Mononuclear cell (primary cell): Measurements from ENCODE around the gene KRT24. TPM values are rescaled to one million over a fixed set of nuclear protein-coding genes. Genes with fewer than 3 reads are reported as not detected.
"Not testable (repeated sequence)": the region's sequence is repeated elsewhere in the genome, so short reads cannot be mapped to it uniquely, and the experiment has no call there.

Experiments
- H3K27me3 ChIP-seq: 2 replicates; pipeline ENCODE4 v1.6.0; 2011; ENCODE audit warnings: low read length, control low read depth; ENCODE audit not compliant: insufficient read depth
- H3K4me1 ChIP-seq: 2 replicates; pipeline ENCODE4 v1.5.1; 2011; ENCODE audit warnings: mild to moderate bottlenecking, low read length, control low read depth; ENCODE audit not compliant: insufficient read depth
- H3K4me3 ChIP-seq: 2 replicates; pipeline ENCODE4 v1.5.1; 2011; ENCODE audit warnings: mild to moderate bottlenecking, low read length, moderate library complexity
- H3K9me3 ChIP-seq: 2 replicates; pipeline ENCODE4 v1.5.1; 2011; ENCODE audit warnings: low read depth, mild to moderate bottlenecking, control low read depth, low read length
- total RNA-seq: library from RNA; depleted of rRNA; stranded (reverse); fragments of >200 nt; gene quantifications from one replicate; pipeline ENCODE4 v1.2.3, GENCODE V29; 2012

The KRT24 gene
- total RNA-seq: not detected

DNA sequence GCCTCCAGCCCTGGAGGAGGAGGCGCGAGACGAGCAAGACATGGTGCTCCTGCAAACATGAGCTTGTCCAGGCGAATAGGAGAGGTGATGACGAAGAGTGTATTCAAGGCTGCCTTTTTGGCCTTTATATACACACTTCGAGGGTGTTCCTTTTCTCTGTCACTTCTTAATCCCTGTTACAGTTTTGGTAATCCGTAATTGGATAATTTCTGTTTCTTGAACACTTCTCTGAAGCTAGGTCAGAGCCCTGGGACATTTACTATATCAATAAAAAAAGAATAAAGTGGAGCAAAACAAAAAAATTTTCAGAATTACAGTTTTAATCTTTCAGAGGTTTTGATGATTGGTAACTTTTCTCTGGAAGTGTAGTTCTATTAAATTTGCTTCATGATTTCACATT, at the start of gene KRT24:
TSS of gene KRT24 (minus strand) at position 101 of the 400 bp plus-strand sequence. CDS start at position 42, 59 bp downstream.
- Histone ChIP-seq H3K27me3 (peaks cover 8% of the 10 kb centered on the region), H3K9me3 (no peaks in the 10 kb centered on the region), H3K4me3 (no peak within 1 kb of the TSS), H3K4me1 (no peaks in the 10 kb centered on the region)

DNA sequence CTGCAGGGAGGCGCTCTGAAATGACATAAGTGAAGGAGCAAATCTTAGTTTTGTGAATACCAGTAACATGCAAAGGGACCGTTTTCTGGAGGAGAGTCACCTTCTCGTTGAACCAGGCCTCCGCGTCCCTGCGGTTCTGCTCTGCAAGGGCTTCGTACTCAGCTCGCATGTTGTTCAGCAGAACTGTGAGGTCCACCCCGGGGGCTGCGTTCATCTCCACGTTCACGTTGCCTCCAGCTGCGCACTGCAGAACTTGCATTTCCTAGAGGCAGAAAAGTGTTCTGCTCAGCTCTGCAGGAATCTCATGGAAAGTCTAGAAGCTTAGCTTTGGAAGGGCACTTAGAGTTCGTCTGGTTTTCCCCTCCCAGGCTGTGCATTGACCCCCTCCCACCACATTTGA, 47.5 kb upstream of the KRT24 start:
- no peaks in the 10 kb centered on the region for H3K4me1 ChIP-seq
- peaks cover 35% of the 10 kb centered on the region for H3K27me3 ChIP-seq
- no peaks in the 10 kb centered on the region for H3K9me3 ChIP-seq
- no peak overlapping the region for H3K4me3 ChIP-seq

DNA sequence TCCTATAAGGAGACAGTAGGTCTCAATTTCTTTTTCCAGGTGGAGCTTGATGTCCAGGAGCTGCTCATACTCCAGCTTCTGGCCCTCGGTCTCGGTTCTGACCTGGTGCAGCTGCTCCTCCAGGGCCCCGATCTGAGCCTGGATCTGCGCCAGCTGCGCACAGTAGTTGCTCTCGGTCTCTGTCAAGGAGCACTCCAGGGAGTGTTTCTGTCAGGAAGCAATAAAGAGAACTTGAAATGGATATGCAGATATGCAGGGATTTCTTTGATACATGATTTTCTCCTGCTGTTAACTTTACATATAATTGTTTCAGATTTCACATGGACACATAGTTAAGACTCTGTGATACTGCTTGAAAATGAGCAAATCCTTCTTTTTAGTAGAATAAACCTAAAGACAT, 46.8 kb upstream of the KRT24 start:
- Histone ChIP-seq H3K9me3 (no peaks in the 10 kb centered on the region), H3K27me3 (peaks cover 39% of the 10 kb centered on the region), H3K4me1 (no peaks in the 10 kb centered on the region), H3K4me3 (no peak overlapping the region)

DNA sequence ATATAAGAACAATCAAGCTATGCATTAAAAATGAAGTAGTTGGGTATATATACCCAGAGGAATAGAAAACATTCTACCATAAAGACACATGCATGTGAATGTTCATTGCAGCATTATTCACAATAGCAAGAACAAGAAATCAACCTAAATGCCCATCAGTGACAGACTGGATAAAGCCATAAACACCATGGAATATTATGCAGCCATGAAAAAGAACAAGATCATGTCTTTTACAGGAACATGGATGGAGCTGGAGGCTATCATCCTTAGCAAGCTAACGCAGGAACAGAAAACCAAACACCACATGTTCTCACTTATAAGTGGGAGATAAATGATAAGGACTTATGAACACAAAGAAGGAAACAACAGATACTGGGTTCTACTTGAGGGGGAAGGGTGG, 45.1 kb upstream of the KRT24 start:
- H3K9me3 ChIP-seq, H3K4me1 ChIP-seq, H3K4me3 ChIP-seq: not testable (repeated sequence)
- H3K27me3 ChIP-seq: peaks cover 34% of the 10 kb centered on the region

DNA sequence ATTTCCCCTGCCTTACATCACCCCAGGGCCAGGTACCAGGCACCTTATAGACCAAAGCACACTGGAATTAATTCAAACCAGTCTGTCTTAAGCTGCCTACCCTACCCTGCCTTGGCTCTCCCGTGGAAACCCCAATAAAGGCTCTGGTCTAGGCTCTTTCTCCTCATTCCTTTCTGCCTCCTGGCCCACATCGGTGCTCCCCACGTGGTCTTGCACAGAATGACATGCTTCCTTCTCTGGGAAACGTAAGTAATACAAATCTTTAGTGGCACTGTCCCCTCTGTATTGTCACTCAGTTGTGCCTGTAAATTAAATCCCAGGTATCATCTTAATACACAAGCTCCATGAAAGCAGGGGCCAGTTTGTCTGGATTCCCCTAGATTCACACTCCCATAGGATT, 35.0 kb upstream of the KRT24 start:
- no peak overlapping the region for H3K4me3 ChIP-seq
- no peaks in the 10 kb centered on the region for H3K9me3 ChIP-seq
- peaks cover 17% of the 10 kb centered on the region for H3K27me3 ChIP-seq
- no peaks in the 10 kb centered on the region for H3K4me1 ChIP-seq

DNA sequence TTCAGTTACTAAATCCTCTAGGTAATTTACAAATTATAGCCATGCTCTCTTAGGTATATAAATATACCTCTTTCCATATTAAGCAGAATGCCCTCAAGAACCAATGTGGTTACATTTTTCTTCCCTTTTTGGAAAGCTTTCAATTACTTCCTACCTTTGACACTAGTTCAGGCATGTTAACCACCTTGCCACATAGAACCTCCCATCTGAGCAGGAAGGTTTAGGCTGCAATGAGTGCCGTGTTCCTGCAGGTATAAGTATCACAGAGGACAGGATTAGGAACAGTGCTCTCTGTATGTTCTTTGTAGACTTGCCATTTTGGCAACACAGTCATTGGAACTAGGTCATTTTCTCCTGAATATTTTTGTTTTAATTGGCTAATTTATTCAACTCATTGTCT, 31.5 kb upstream of the KRT24 start:
- Histone ChIP-seq H3K4me1 (no peaks in the 10 kb centered on the region), H3K9me3 (no peaks in the 10 kb centered on the region), H3K27me3 (peaks cover 8% of the 10 kb centered on the region), H3K4me3 (no peak overlapping the region)

DNA sequence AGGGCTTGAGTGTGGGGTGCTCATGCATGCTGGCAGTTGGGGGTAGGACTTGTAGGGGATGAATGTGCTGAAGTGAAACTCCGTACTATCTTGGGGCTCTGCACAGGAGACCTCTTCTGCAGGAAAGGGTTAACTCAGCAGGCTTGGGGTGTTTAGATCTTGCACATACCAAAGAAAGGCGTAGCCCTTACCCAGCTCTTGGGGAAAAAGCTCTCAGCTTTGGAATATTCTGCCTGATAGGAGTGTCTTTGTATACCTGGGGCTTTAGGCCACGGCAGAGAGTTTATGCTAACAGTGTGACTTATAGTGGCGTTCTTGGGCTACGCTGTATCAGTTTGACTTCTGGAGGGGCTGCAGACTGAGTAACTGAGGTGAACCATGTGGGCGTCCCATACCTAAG, 30.5 kb upstream of the KRT24 start:
- peaks cover 8% of the 10 kb centered on the region for H3K27me3 ChIP-seq
- no peak overlapping the region for H3K4me3 ChIP-seq
- H3K4me1 ChIP-seq: no peaks in the 10 kb centered on the region
- no peaks in the 10 kb centered on the region for H3K9me3 ChIP-seq

DNA sequence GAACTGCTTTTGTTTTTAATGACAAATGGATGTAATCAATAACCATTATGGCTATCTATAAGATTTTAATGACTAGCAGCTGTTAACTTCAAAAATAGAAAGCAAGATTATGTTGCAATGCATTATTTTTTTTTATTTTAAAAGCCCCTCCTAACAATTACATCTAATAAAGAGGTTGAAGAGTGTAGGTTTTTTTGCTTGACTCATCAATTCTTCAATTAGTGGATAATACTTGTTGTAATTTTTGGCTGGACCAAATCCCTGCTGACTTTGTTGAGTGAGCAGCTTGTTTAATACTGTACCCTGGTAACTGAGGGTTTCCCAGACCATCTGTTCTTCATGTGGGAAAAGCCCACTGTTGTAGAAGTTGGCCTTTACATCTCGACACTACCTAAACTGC, 27.4 kb upstream of the KRT24 start:
- H3K4me3 ChIP-seq: no peak overlapping the region
- H3K9me3 ChIP-seq: no peaks in the 10 kb centered on the region
- H3K27me3 ChIP-seq: peaks cover 11% of the 10 kb centered on the region
- H3K4me1 ChIP-seq: no peaks in the 10 kb centered on the region

DNA sequence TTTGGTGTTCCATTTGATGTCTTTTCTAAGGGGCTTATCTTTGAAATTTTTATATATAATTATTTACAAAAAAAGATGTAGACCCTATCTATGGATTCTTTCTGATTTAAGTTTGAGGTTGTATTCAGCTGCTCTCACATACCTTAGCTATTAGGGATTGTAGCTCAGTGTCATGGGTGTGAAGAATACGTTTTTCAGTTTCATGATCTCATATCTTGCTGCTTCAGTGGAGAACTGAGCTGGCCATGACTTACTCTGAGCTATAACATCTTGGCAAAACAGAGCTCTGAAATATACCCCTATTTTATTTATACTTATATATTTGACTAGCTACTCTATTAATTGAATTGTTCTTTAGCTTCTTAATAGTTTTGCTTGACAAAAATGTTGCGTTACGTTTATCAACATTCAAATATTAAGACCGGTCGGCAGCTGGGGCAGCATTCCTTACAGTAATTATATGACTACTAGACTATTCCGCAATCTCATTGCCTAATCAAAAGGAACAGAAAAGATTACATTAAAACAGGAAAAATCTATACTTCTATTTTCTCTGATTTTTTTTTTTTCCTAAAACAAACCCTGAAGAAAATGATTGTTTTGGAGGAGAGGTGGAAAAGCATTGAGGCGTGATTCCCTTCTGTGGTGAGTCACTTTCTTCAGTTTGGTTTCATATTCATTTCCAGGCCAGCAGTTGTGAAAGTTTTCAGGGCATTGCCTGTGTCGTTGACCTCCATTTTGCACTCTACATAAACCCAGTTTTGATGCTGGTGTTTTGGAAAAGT, 24.1 kb upstream of the KRT24 start:
- Histone ChIP-seq H3K4me3 (no peak overlapping the region), H3K27me3 (peaks cover 14% of the 10 kb centered on the region), H3K4me1 (no peaks in the 10 kb centered on the region), H3K9me3 (no peaks in the 10 kb centered on the region)

DNA sequence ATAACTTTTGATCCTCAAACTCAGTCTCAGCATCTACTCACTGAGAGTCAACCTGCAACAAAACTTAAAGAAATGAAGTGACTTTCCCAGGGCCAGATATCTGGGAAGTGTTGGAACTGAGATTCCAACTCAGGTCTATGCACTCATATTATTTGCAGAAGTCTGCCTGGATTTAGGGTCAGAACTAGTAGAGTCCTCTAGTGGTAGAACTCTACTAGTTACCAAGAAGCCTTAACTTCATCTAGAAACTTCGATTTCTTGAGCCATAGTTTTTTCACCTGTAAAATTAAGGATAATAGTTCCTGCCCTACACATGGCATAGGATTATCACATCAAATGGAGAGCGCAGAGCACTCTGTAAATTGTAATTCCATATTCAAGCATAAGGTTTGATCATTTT, 23.4 kb upstream of the KRT24 start:
- Histone ChIP-seq H3K4me3 (no peak overlapping the region), H3K9me3 (no peaks in the 10 kb centered on the region), H3K4me1 (no peaks in the 10 kb centered on the region), H3K27me3 (peaks cover 14% of the 10 kb centered on the region)

DNA sequence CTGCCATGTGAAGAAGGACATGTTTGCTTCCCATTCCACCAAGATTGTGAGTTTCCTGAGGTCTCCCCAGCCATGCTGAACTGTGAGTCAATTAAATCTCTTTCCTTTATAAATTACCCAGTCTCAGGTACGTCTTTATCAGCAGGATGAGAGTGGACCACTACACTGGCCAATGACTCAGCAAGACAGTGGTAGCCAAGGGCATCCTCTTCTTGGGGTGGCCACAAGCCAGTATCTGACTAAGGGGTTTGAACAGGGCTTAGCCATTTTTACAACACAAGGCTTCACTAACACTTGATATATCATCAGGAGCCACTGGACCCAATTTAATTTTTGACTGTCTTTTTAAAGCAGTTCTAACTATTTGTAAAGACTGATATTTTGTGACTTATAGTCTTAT, 21.1 kb upstream of the KRT24 start:
- no peak overlapping the region for H3K4me3 ChIP-seq
- no peaks in the 10 kb centered on the region for H3K9me3 ChIP-seq
- H3K27me3 ChIP-seq: peaks cover 7% of the 10 kb centered on the region
- no peaks in the 10 kb centered on the region for H3K4me1 ChIP-seq

DNA sequence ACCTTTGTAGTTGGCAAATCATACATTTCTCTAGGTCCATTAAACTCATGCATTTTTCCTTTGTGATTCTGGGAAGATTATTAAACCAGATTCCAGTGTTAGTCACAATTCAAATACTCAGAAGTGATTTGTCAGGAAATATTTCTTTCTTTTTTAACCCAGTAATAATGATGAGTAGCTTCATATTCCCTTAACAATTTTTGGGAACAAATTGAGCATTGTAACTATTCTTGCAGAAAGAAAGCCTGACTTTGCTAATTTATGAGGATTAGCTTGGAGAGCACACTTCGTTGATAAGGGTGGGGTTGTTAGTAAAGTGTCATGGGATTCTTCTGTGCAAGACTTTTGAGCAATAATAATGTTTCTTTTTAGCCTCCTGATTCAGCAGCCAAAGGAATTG, 18.7 kb upstream of the KRT24 start:
- Histone ChIP-seq H3K4me3 (no peak overlapping the region), H3K4me1 (no peaks in the 10 kb centered on the region), H3K27me3 (peaks cover 7% of the 10 kb centered on the region), H3K9me3 (no peaks in the 10 kb centered on the region)

DNA sequence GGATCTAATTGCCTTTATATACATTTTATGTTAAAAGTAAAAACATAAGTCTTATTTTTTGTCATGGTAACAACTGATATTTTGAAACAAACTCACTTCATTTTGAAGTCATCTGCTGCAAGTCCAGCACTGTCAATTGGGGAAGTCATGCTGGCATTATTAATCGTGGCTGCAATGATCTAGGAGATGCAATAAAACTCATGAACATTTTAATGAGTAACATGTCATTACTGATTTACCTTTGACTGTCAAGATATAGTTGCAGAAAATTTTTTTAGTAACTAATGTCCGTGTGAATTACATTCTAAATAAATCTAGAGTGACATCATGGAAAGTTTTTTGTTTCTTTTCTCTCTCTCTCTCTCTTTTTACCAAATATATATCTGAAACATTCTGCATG, 17.3 kb upstream of the KRT24 start:
- H3K4me3 ChIP-seq: no peak overlapping the region
- no peaks in the 10 kb centered on the region for H3K4me1 ChIP-seq
- H3K9me3 ChIP-seq: no peaks in the 10 kb centered on the region
- H3K27me3 ChIP-seq: peaks cover 3% of the 10 kb centered on the region

DNA sequence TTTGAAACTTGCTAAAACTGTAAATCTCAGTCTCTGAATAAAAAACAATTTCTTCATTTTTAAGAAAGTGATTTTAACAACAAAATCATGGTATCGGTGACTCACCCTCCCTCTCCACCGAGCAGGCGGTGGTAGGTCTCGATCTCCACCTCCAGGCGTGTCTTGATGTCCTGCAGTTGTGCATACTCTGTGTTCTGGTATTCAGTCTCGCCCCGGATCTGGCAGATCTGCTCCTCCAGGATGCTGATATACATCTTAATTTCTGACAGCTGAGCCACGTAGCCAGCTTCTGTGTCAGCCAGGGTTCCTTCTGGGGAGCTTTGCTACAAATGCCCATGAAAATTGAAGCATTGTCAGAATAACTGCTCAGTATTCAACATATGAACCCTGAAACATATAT, 15.4 kb upstream of the KRT24 start:
- Histone ChIP-seq H3K4me3 (no peak overlapping the region), H3K27me3 (peaks cover 7% of the 10 kb centered on the region), H3K9me3 (no peaks in the 10 kb centered on the region), H3K4me1 (no peaks in the 10 kb centered on the region)

DNA sequence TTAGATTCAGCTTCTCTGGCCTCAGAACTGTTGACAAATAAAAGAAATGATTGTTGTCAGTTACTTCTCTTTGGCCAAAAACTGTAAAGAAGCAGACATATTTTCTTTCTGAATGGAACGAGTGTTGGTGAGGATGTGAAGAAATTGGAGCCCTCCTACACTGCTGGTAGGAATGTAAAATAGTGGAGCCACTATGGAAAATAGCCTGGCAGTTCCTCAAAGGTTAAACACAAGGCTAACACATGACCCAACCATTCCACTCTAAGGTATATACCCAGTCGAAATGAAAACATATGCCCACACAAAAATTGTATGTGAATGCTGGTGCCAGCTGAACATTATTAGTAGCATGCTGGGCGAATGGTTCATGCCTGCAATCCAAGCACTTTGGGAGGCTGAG, 14.2 kb upstream of the KRT24 start:
- Histone ChIP-seq H3K4me1 (no peaks in the 10 kb centered on the region), H3K27me3 (peaks cover 4% of the 10 kb centered on the region), H3K9me3 (no peaks in the 10 kb centered on the region), H3K4me3 (no peak overlapping the region)

DNA sequence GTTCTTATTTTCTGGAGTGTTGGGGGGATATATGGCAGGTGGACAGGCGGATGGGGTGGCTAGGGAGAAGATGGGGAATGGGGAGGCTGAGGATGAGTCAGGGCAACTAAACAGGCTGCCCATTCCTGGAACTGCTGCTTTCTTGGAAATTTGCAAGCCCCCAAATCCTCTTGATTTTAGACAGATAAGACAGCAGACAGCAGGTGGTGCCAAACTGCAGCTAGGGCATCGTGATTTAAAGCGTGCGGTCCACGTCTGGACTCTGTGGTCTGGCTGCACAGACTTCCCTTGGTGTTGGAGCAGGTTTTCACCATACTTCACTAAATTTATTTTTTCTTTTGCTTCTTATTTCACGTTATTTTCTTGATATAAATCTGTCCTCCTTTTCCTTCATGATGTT, 10.9 kb upstream of the KRT24 start:
- H3K27me3 ChIP-seq: peaks cover 4% of the 10 kb centered on the region
- H3K4me1 ChIP-seq: no peaks in the 10 kb centered on the region
- H3K4me3 ChIP-seq: no peak overlapping the region
- no peaks in the 10 kb centered on the region for H3K9me3 ChIP-seq
